ENCODE measurements around the gene RGS13.
"Not testable (repeated sequence)": the region's sequence is repeated elsewhere in the genome, so short reads cannot be mapped to it uniquely, and the experiment has no call there.

The RGS13 gene

GRCh38 chr1:192675716-192676115 lies 39.8 kb downstream of the RGS13 start:
- no peak for DNase-seq (ENCODE audit: low read depth in 2 of 2)

- DNase-seq (ENCODE audit: low read depth in 2 of 2): no peak
Measured at GRCh38 chr1:192678099-192678498, 42.2 kb downstream of the RGS13 start.

GRCh38 chr1:192682335-192682734 lies 46.4 kb downstream of the RGS13 start:
- DNase-seq (ENCODE audit: low read depth in 2 of 2): no peak

- DNase-seq (ENCODE audit: low read depth in 2 of 2): not testable (repeated sequence)
Measured at GRCh38 chr1:192683081-192683480, 47.1 kb downstream of the RGS13 start.

- DNase-seq (ENCODE audit: low read depth in 2 of 2): no peak
Measured at GRCh38 chr1:192689459-192689858, 53.5 kb downstream of the RGS13 start.

GRCh38 chr1:192691041-192691440 lies 55.1 kb downstream of the RGS13 start:
- DNase-seq (ENCODE audit: low read depth in 2 of 2): no peak

- no peak for DNase-seq (ENCODE audit: low read depth in 2 of 2)
Measured at GRCh38 chr1:192696082-192696481, 60.1 kb downstream of the RGS13 start.

GRCh38 chr1:192697771-192698170 lies 61.8 kb downstream of the RGS13 start:
- no peak for DNase-seq (ENCODE audit: low read depth in 2 of 2)

- no peak for DNase-seq (ENCODE audit: low read depth in 2 of 2)
Measured at GRCh38 chr1:192698731-192699130, 62.8 kb downstream of the RGS13 start.

GRCh38 chr1:192700834-192701271 lies 64.9 kb downstream of the RGS13 start:
- DNase-seq (ENCODE audit: low read depth in 2 of 2): no peak

- DNase-seq (ENCODE audit: low read depth in 2 of 2): no peak
Measured at GRCh38 chr1:192702212-192702902, 66.4 kb downstream of the RGS13 start.

- DNase-seq (ENCODE audit: low read depth in 2 of 2): no peak
Measured at GRCh38 chr1:192703283-192704206, 67.6 kb downstream of the RGS13 start.

GRCh38 chr1:192705510-192705909 lies 69.6 kb downstream of the RGS13 start:
- DNase-seq (ENCODE audit: low read depth in 2 of 2): no peak

GRCh38 chr1:192706936-192707335 lies 71.0 kb downstream of the RGS13 start:
- no peak for DNase-seq (ENCODE audit: low read depth in 2 of 2)

GRCh38 chr1:192707978-192708547 lies 72.1 kb downstream of the RGS13 start:
- DNase-seq (ENCODE audit: low read depth in 2 of 2): no peak

GRCh38 chr1:192709544-192709943 lies 73.6 kb downstream of the RGS13 start:
- no peak for DNase-seq (ENCODE audit: low read depth in 2 of 2)
